Measurements from ENCODE around the gene KCNG1.

KCNG1 gene

GRCh38 chr20:50992336-50992732, 30.6 kb downstream of the KCNG1 start:
- Histone ChIP-seq H3K27ac (ENCODE audit: low read length) (no peak overlapping the region), H3K4me3 (ENCODE audit: low read length) (no peak overlapping the region), H3K36me3 (replicated peaks; ENCODE audit: insufficient read depth, low read length) (no peaks in the 10 kb centered on the region), H3K9ac (ENCODE audit: low read length) (no peak overlapping the region), H3K79me2 (ENCODE audit: low read length) (no peaks in the 10 kb centered on the region), H3K4me1 (ENCODE audit: low read length) (peaks cover 7% of the 10 kb centered on the region; the same call in 1 of the 2 replicates), H2AFZ (ENCODE audit: low read length) (0 out of 2 replicates have a peak overlapping the region, but pooled peaks have one; percentile 24), H3K9me2 (replicated peaks; ENCODE audit: insufficient read depth, low read length) (no peaks in the 10 kb centered on the region), H3F3A (ENCODE audit: insufficient read depth, low read length) (no peaks in the 10 kb centered on the region), H3K9me3 (replicated peaks; ENCODE audit: insufficient read depth, low read length) (no peaks in the 10 kb centered on the region), H3K27me3 (replicated peaks; ENCODE audit: insufficient read depth, low read length) (peaks cover 15% of the 10 kb centered on the region), H4K20me1 (ENCODE audit: insufficient read depth, low read length) (no peaks in the 10 kb centered on the region), H3K4me2 (ENCODE audit: low read depth, low read length) (peak overlapping the region; percentile 4; the same call in 1 of the 2 replicates)
- TF ChIP-seq CTCF (IDR thresholded peaks at IDR 0.05; ENCODE audit: low read length) (no peak), EZH2phosphoT487 (IDR thresholded peaks at IDR 0.05; ENCODE audit: low read length) (no peak), EZH2 (optimal IDR thresholded peaks at IDR 0.05; ENCODE audit: low read depth, low read length) (no peak)
- no peak for DNase-seq

- Histone ChIP-seq H3K4me1 (ENCODE audit: low read length) (peaks cover 7% of the 10 kb centered on the region; the same call in 1 of the 2 replicates), H3K79me2 (ENCODE audit: low read length) (no peaks in the 10 kb centered on the region), H3K36me3 (replicated peaks; ENCODE audit: insufficient read depth, low read length) (no peaks in the 10 kb centered on the region), H3K9me2 (replicated peaks; ENCODE audit: insufficient read depth, low read length) (no peaks in the 10 kb centered on the region), H3K27me3 (replicated peaks; ENCODE audit: insufficient read depth, low read length) (peaks cover 10% of the 10 kb centered on the region; the same call in 1 of the 2 replicates), H3K9ac (ENCODE audit: low read length) (no peak overlapping the region), H3K9me3 (replicated peaks; ENCODE audit: insufficient read depth, low read length) (no peaks in the 10 kb centered on the region), H3F3A (ENCODE audit: insufficient read depth, low read length) (no peaks in the 10 kb centered on the region), H2AFZ (ENCODE audit: low read length) (no peak overlapping the region), H3K4me2 (ENCODE audit: low read depth, low read length) (no peak overlapping the region), H3K4me3 (ENCODE audit: low read length) (no peak overlapping the region), H4K20me1 (ENCODE audit: insufficient read depth, low read length) (no peaks in the 10 kb centered on the region), H3K27ac (ENCODE audit: low read length) (no peak overlapping the region)
- DNase-seq: no peak
- TF ChIP-seq CTCF (IDR thresholded peaks at IDR 0.05; ENCODE audit: low read length): no peak
- TF ChIP-seq EZH2 (optimal IDR thresholded peaks at IDR 0.05; ENCODE audit: low read depth, low read length): no peak
- no peak for TF ChIP-seq EZH2phosphoT487 (IDR thresholded peaks at IDR 0.05; ENCODE audit: low read length)
Observed at GRCh38 chr20:50991076-50991475, 31.8 kb downstream of the KCNG1 start.

- no peaks in the 10 kb centered on the region for H3F3A ChIP-seq (ENCODE audit: insufficient read depth, low read length)
- H3K36me3 ChIP-seq (replicated peaks; ENCODE audit: insufficient read depth, low read length): no peaks in the 10 kb centered on the region
- peak; percentile 72 for DNase-seq
- H3K4me3 ChIP-seq (ENCODE audit: low read length): no peak overlapping the region
- no peaks in the 10 kb centered on the region for H3K79me2 ChIP-seq (ENCODE audit: low read length)
- H2AFZ ChIP-seq (ENCODE audit: low read length): no peak overlapping the region
- H3K27me3 ChIP-seq (replicated peaks; ENCODE audit: insufficient read depth, low read length): peaks cover 10% of the 10 kb centered on the region; the same call in 1 of the 2 replicates
- no peaks in the 10 kb centered on the region for H3K9me3 ChIP-seq (replicated peaks; ENCODE audit: insufficient read depth, low read length)
- TF ChIP-seq EZH2 (optimal IDR thresholded peaks at IDR 0.05; ENCODE audit: low read depth, low read length) (no peak), EZH2phosphoT487 (IDR thresholded peaks at IDR 0.05; ENCODE audit: low read length) (no peak), CTCF (IDR thresholded peaks at IDR 0.05; ENCODE audit: low read length) (peak; percentile 91)
- no peak overlapping the region for H3K27ac ChIP-seq (ENCODE audit: low read length)
- H3K9me2 ChIP-seq (replicated peaks; ENCODE audit: insufficient read depth, low read length): no peaks in the 10 kb centered on the region
- H4K20me1 ChIP-seq (ENCODE audit: insufficient read depth, low read length): no peaks in the 10 kb centered on the region
- peaks cover 5% of the 10 kb centered on the region; the same call in 1 of the 2 replicates for H3K4me1 ChIP-seq (ENCODE audit: low read length)
- no peak overlapping the region for H3K4me2 ChIP-seq (ENCODE audit: low read depth, low read length)
- H3K9ac ChIP-seq (ENCODE audit: low read length): no peak overlapping the region
Observed at GRCh38 chr20:50987493-50988210, 35.3 kb downstream of the KCNG1 start.
